PC-3 (cell line): ENCODE results near the gene LACC1.

Experiments
- EZH2phosphoT487 ChIP-seq: fragments of 300-600 bp; sonication (generic); IDR thresholded peaks from 2 replicates; pipeline ENCODE4 v1.6.1; 2018; ENCODE audit warnings: mild to moderate bottlenecking, antibody characterized with exemption, low read length, borderline replicate concordance
- TF ChIP-seq, protein P1 (sequence below): fragments of 300-600 bp; sonication (generic); conservative IDR thresholded peaks from 2 replicates; pipeline ENCODE4 v1.5.1; 2017; ENCODE audit warnings: antibody characterized with exemption, low read depth, mild to moderate bottlenecking, low read length

DNA sequence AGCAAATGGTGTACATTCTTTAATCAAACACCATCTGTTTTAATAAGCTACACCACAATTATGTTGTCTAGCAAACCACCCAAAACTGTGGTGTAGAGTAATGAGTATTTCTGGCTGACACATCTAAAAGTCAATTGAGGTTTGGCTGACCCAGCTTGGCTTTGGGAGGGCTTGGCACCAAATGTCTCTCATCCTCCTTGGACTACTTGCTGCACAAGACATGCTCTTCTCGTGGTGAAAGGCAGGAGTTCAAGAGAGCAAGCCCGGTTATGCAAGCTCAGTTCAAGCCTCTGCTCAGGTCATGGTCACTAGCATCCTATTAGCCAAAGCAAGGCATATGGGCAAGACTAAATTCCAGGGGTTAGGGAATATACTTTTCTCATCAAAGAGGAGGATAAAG is 37.1 kb downstream of the LACC1 start:
- TF ChIP-seq, protein P1, sequence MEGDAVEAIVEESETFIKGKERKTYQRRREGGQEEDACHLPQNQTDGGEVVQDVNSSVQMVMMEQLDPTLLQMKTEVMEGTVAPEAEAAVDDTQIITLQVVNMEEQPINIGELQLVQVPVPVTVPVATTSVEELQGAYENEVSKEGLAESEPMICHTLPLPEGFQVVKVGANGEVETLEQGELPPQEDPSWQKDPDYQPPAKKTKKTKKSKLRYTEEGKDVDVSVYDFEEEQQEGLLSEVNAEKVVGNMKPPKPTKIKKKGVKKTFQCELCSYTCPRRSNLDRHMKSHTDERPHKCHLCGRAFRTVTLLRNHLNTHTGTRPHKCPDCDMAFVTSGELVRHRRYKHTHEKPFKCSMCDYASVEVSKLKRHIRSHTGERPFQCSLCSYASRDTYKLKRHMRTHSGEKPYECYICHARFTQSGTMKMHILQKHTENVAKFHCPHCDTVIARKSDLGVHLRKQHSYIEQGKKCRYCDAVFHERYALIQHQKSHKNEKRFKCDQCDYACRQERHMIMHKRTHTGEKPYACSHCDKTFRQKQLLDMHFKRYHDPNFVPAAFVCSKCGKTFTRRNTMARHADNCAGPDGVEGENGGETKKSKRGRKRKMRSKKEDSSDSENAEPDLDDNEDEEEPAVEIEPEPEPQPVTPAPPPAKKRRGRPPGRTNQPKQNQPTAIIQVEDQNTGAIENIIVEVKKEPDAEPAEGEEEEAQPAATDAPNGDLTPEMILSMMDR: no peak
- no peak for TF ChIP-seq EZH2phosphoT487
